GM13977 (cell line): Measurements from ENCODE around the gene NRIP1.

Experiments
- DNase-seq: peaks from one replicate; pipeline ENCODE4 v3.0.0; 2012; ENCODE audit warnings: low spot score
- CTCF ChIP-seq: IDR thresholded peaks from 2 replicates; pipeline ENCODE4 v1.5.1; 2012; ENCODE audit warnings: mild to moderate bottlenecking, control low read depth; ENCODE audit not compliant: insufficient read depth; ENCODE audit errors: extremely low read depth, missing control alignments
- in situ Hi-C: fragments of 300-500 bp; cut with MboI; formaldehyde crosslinking; loops from one replicate; pipeline ENCODE4 v1.12.0; 2022; ENCODE audit warnings: low sequenced_read_pairs, low pct_unique_long_range_greater_than_20kb, mixed read lengths, inconsistent platforms; ENCODE audit not compliant: unreplicated experiment

The NRIP1 gene

GRCh38 chr21:15026370-15026769, 38.4 kb downstream of the NRIP1 start:
- TF ChIP-seq CTCF, result no peak
- in situ Hi-C loops, result no loop called here
- DNase-seq, result no peak

GRCh38 chr21:15023776-15024175, 41.0 kb downstream of the NRIP1 start:
- DNase-seq, result no peak
- in situ Hi-C loops, result no loop called here
- no peak for TF ChIP-seq CTCF

- no peak for DNase-seq
- no peak for TF ChIP-seq CTCF
- in situ Hi-C loops, result no loop called here
Measured at GRCh38 chr21:15022608-15023261, 42.1 kb downstream of the NRIP1 start.

GRCh38 chr21:15020797-15021196, 44.0 kb downstream of the NRIP1 start:
- no peak for TF ChIP-seq CTCF
- DNase-seq, result no peak
- in situ Hi-C loops, result no loop called here

- in situ Hi-C loops, result no loop called here
- TF ChIP-seq CTCF, result no peak
- DNase-seq, result peak; percentile 20
Measured at GRCh38 chr21:15018382-15018781, 46.4 kb downstream of the NRIP1 start.

GRCh38 chr21:15015622-15016471, 49.0 kb downstream of the NRIP1 start:
- no peak for TF ChIP-seq CTCF
- in situ Hi-C loops, result no loop called here
- no peak for DNase-seq
